GM19372 (cell line): ENCODE results near the gene GLDC.

ENCODE experiments used
- ATAC-seq: cut with Tn5 transposase; IDR thresholded peaks from one replicate; pipeline ENCODE4 v1.9.1; 2021; ENCODE audit warnings: mild to moderate bottlenecking, low read depth, moderate library complexity; ENCODE audit not compliant: unreplicated experiment

Gene GLDC

DNA sequence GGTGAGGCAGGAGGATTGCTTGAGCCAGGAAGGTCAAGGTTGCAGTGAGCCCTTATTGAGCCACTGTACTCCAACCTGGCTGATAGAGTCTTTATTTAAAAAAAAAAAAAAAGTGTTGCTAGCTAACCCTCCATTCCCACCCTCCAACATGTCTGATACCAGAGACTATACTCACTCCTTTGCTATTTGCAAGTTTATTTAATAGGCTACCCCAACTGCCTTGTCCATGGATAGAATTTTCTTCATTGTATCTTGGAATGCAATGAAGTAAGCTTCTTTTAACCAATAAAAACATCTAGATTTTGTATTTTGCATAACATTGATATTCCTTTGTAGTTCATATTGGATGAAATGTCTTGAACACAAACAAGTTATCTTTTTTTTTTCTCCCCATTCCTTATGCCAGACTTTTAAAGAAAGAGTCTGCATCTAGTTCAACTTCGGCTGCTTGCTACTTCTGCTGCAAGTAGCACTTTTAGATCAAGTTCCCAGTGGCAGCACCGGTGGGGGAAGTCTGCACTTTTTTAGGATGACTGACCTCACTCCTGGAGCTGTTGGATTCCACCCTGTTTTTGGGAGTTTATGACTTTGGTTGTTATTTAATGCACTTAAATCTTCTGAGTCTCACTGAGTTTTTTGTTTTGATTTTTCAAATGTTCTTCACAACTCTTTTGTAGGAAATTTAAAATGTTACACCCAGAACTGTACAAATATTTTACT, 120.0 kb downstream of the GLDC start:
- ATAC-seq = no peak

DNA sequence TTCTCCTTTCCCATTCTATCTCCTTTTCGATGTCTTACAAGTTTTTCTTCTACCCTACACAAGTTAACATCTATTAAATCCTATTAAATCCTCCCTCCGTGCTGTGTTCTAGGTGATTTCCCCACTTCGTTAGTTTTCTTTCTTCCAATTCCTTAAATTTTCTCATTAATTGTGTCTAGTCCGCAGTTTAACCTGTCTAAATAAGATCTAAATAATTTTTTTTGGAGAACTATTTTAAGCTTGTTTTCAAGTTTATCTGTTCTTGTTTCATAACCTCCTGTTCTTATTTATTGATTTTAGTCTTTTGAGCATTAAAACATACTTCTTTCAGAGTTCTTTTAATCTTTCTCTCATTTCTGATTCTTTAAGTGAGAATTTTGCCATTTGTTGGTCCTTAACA, 123.3 kb downstream of the GLDC start:
- no peak for ATAC-seq

DNA sequence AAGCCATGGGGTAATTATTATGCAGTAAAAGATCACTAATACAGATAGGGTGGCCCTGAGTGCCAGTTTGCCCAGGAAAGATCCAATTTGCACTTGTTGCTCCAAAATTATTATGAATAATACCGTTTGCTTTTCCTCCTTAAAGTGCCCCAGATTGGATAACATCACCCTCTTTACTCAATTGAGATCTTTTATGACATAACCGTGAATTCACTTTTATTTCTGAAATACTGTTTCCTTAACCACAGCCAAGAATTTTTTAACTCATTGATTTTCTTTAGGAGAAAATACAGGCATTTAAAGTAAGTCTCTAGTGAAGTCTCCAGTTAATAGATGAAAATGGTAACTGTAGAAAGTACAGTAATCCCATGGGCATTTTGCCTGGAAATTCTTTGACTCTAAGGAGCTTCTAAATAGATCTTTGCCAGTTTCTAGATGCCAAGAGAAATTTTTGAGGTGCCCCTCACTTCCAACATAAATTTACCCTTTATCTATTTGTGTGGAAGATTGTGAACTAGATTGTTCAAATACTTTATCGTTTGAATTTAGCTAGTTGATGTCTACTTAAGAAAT, 133.4 kb downstream of the GLDC start:
- no peak for ATAC-seq

DNA sequence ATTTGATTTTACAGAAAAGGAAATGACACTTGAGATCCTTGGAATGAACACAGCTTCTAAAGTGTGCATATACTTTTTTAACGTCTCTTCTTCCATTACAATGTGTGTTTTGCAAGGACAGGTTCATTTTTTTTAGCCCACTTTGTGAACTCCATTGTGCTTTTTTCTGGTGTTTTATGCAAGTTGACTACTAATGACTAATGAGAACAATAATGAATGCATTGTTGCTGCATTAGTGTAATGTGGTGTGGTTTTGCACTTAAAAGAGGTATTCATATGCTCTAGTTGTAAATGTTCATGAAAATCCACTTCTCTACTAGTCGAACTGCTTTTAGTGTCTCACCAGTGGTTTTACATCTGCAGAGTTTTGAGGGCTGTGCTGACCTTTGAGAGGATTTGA, 139.0 kb downstream of the GLDC start:
- ATAC-seq = no peak

DNA sequence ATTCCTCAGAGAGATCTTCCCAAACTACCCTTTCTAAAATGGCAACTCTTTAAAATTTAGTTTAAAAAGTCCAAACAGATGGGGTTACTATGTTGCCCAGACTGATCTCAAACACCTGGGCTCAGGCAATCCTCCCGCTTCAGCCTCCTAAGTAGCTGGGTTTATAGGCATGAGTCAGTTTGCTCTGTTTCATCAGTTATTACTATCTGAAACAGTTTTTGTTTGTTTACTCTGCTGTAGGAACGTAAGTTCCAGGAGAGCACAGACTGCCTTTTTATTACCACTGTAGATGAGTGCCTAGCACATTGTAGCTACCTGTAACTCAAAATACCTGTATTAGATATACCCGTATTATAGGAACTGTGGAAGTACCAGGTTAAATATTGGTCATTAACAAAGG, 143.1 kb downstream of the GLDC start:
- ATAC-seq = no peak

DNA sequence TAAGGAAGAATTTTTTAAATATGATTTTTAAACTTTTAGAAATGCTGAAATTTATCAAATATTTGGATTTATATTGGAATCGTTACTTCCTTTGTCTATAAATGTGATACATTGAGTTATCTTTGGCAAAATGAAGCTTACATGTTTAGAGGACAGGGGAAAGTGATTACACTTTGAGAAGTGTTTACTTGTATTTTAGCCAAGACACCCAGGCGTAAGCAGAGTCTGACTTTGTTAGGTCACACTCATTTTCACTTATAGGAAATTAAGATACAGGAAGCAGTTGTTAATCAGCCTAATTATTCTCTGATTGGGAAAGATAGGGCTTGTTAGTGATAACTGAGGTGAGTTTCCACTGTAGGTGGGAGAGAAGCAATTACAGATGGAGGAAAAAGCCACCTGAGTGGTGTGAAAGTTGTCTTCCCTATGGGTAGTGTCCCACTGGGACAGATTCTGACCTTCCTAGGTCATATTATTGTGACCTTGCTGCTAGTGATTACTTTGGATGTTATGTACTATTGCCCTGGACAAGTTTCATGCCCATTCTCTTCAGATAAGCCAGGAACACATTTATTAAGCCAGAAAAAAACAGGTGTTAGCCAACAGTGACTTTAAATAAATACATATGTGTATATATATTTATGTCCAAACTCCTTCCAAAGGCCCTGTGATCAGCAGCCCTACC, 143.9 kb downstream of the GLDC start:
- ATAC-seq = no peak

DNA sequence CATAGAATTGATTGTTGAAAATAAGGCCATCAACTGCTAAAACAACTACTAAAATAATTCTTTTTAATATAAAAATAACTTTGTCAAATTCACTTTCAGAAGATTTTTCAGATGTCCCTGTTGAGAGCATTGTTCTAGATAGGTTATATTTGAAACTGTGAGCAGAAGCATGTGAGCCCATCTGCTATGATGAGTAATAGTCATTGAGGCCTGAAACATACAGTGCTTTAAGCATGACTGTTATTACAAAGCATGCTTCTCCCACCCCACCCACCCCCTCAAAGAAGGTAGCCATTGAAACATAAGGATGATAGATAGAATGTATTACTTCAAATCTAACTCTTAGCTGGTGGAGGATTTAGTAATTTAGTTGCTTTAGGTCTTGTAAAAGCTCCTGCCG, 146.5 kb downstream of the GLDC start:
- no peak for ATAC-seq

DNA sequence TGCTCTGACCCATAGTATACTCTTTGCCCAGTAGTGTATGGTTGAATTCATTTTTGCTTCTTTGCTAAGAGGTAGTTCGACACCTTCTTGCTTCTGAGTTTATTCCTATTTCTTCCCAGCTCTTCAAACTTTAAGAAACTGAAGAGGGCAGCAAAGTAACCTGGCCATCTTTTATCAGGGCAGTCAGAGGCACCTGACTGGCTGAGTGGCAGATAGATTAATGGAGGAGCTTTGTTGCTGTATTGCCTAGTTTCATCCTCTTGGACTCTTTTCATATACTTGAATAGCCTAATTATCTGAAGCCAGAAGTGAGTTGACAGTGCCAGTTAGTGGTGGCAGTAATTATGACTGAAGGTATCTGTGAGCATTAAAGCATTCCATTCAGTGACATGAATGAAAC, 150.1 kb downstream of the GLDC start:
- no peak for ATAC-seq

DNA sequence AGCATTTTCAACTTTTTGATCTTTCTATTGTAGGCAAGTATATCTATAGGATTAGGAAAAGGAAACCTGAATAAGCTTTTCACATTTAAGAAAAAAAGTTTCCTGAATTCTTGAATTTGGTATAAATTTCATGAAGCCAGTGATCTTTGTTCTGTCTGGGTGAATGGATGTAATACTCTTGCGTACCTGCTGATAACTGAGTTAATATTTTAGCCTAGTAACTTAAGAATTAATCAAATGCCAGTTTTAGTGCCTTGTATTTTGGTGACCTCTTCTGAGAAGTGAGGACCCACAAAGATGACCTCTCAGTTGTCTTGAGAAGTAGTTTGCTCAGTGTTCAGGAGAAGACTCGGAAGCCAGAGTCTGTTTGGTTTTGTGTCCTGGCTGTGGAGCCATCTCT, 154.7 kb downstream of the GLDC start:
- ATAC-seq = no peak

DNA sequence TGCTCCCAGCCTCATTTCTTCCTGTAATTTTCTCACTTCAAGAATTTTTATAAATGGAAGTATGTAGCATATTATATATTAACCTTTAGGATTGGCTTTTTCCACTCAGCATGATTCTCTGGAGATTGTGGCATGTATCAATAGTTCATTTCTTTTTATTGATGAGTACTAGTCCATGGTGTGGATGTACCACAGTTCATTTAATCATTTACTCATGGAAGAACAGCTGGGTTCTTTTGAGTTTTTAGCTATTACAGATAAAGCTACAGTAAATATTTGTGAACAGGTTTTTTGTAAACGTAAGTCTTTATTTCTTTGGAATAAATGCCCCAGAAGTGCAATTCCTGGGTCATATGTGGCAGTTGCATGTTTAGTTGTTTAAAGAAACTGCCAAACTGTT, 156.4 kb downstream of the GLDC start:
- ATAC-seq = no peak

DNA sequence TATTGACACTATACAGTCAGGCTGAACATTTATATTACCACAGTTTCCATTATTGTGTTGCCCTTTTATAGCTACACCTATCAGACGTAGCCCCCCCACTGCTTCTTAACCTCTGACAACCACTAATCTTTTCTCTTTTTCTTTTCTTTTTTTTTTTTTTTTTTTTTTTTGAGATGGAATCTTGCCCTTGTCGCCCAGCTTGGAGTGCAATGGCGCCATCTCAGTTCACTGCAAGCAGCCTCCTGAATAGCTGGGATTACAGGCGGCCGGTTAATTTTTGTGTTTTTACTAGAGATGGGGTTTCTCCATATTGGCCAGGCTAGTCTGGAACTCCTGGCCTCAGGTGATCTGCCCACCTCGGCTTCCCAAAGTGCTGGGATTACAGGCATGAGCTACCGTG, 157.1 kb downstream of the GLDC start:
- ATAC-seq = no peak

DNA sequence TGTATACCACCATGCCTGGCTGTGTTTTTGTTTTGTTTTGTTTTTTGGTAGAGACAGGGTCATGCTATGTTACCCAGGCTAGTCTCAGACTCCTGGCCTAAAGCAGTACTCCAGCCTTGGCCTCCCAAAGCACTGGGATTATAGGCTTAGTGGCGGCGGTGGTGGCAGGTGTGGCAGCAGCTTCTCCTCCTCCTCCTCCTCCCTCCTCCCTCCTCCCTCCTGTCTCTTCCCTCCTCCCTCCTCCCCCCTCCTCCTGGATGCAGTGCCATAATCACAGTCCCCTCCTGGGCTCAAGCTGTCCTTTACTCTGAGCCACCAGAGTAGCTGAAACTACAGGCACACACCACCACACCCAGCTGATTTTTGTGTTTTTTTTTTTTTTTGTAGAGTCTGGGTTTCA, 161.3 kb downstream of the GLDC start:
- ATAC-seq = no peak
